Neural cell (in vitro differentiated cells): Measurements from ENCODE around the gene MPI. TPM values are rescaled to one million over a fixed set of nuclear protein-coding genes. Genes with fewer than 3 reads are reported as not detected.

ENCODE experiments used
- H2AFZ ChIP-seq: fragments of 200-600, 300-800 bp; sonication (generic), shearing (Covaris generic); 2 replicates; pipeline ENCODE4 v1.6.0; 2014; ENCODE audit warnings: low read depth, mild to moderate bottlenecking, antibody characterized with exemption, low read length, moderate library complexity
- H3F3A ChIP-seq: fragments of 200-600 bp; shearing (Covaris generic); 2 replicates; pipeline ENCODE4 v1.6.1; 2016; ENCODE audit warnings: mild to moderate bottlenecking, moderate library complexity, mixed read lengths, antibody characterized with exemption, low read length; ENCODE audit not compliant: insufficient read depth, poor library complexity, severe bottlenecking
- H3K27ac ChIP-seq: fragments of 200-600, 300-800 bp; sonication (generic), shearing (Covaris generic); 2 replicates; pipeline ENCODE4 v1.5.1; 2014; ENCODE audit warnings: mild to moderate bottlenecking, low read length, moderate library complexity
- H3K27me3 ChIP-seq: fragments of 300-800, 200-600 bp; sonication (generic), shearing (Covaris generic); 2 replicates; pipeline ENCODE4 v1.6.0; 2014; ENCODE audit warnings: mild to moderate bottlenecking, low read depth, low read length, moderate library complexity; ENCODE audit not compliant: insufficient read depth
- H3K36me3 ChIP-seq: fragments of 300-800, 200-600 bp; sonication (generic), shearing (Covaris generic); 2 replicates; pipeline ENCODE4 v1.5.1; 2014; ENCODE audit warnings: mild to moderate bottlenecking, antibody characterized with exemption, low read length, moderate library complexity; ENCODE audit not compliant: insufficient read depth
- H3K4me2 ChIP-seq: fragments of 300-800, 200-600 bp; sonication (generic), shearing (Covaris generic); 2 replicates; pipeline ENCODE4 v1.6.0; 2014; ENCODE audit warnings: mild to moderate bottlenecking, low read length
- H3K4me3 ChIP-seq: fragments of 300-800, 200-600 bp; sonication (generic), shearing (Covaris generic); 2 replicates; pipeline ENCODE4 v1.5.1; 2014; ENCODE audit warnings: mild to moderate bottlenecking, low read length, moderate library complexity
- H3K79me2 ChIP-seq: fragments of 200-600 bp; shearing (Covaris generic); replicated peaks from 2 replicates; pipeline ENCODE4 v1.6.0; 2014; ENCODE audit warnings: mild to moderate bottlenecking, low read length, moderate library complexity; ENCODE audit not compliant: insufficient read depth
- H3K9ac ChIP-seq: fragments of 300-800, 200-600 bp; sonication (generic), shearing (Covaris generic); 2 replicates; pipeline ENCODE4 v1.6.1; 2016; ENCODE audit warnings: mild to moderate bottlenecking, low read length, mixed read lengths
- H3K9me2 ChIP-seq: fragments of 200-600 bp; shearing (Covaris generic); 2 replicates; pipeline ENCODE4 v1.6.1; 2016; ENCODE audit warnings: mild to moderate bottlenecking, low read length, mixed read lengths; ENCODE audit not compliant: insufficient read depth
- H3K9me3 ChIP-seq: fragments of 200-600, 300-800 bp; sonication (generic), shearing (Covaris generic); 2 replicates; pipeline ENCODE4 v1.6.1; 2016; ENCODE audit warnings: mild to moderate bottlenecking, mixed run types, low read length, moderate library complexity, mixed read lengths
- H4K20me1 ChIP-seq: fragments of 200-600 bp; shearing (Covaris generic); 2 replicates; pipeline ENCODE4 v1.6.1; 2016; ENCODE audit warnings: mild to moderate bottlenecking, mixed run types; ENCODE audit not compliant: insufficient read depth
- CTCF ChIP-seq: fragments of 450-650 bp; IDR thresholded peaks from 2 replicates; pipeline ENCODE4 v1.5.1; 2014; ENCODE audit warnings: antibody characterized with exemption, mild to moderate bottlenecking, moderate library complexity; ENCODE audit not compliant: poor library complexity, severe bottlenecking
- EP300 ChIP-seq: fragments of 450-650 bp; conservative IDR thresholded peaks from 2 replicates; pipeline ENCODE4 v1.6.1; 2014; ENCODE audit warnings: antibody characterized with exemption, mild to moderate bottlenecking, moderate library complexity; ENCODE audit not compliant: poor library complexity, severe bottlenecking
- EZH2 ChIP-seq: fragments of 200-600, 300-800 bp; shearing (Covaris generic), sonication (generic); IDR thresholded peaks from 2 replicates; pipeline ENCODE4 v1.6.1; 2014; ENCODE audit warnings: antibody characterized with exemption, low read length, borderline replicate concordance, mild to moderate bottlenecking; ENCODE audit not compliant: insufficient read depth, poor library complexity, severe bottlenecking
- MXI1 ChIP-seq: fragments of 450-650 bp; conservative IDR thresholded peaks from 2 replicates; pipeline ENCODE4 v1.6.1; 2014; ENCODE audit warnings: antibody characterized with exemption, mild to moderate bottlenecking; ENCODE audit not compliant: poor library complexity, severe bottlenecking
- POLR2AphosphoS5 ChIP-seq: IDR thresholded peaks from 2 replicates; pipeline ENCODE4 v1.6.1; 2012
- RAD21 ChIP-seq: fragments of 450-650 bp; conservative IDR thresholded peaks from 2 replicates; pipeline ENCODE4 v1.6.1; 2014; ENCODE audit warnings: antibody characterized with exemption, mild to moderate bottlenecking, moderate library complexity
- REST ChIP-seq: IDR thresholded peaks from 2 replicates; pipeline ENCODE4 v1.6.1; 2012; ENCODE audit warnings: borderline replicate concordance
- SMC3 ChIP-seq: fragments of 450-650 bp; conservative IDR thresholded peaks from 2 replicates; pipeline ENCODE4 v1.6.1; 2014; ENCODE audit warnings: antibody characterized with exemption, mild to moderate bottlenecking, moderate library complexity; ENCODE audit not compliant: poor library complexity
- TAF1 ChIP-seq: IDR thresholded peaks from 2 replicates; pipeline ENCODE4 v1.6.1; 2012; ENCODE audit warnings: low read depth
- polyA plus RNA-seq: library from polyadenylated mRNA; depleted of rRNA; stranded (reverse); fragments of >200 nt; gene quantifications from 2 replicates; pipeline ENCODE4 v1.2.3, GENCODE V29; 2014

MPI gene
- polyA plus RNA-seq, 1 donor from 2014 or later = 80.3 TPM

- no peaks in the 10 kb centered on the region for H3K9me3 ChIP-seq
- TF ChIP-seq CTCF (no peak), EP300 (no peak), SMC3 (no peak), POLR2AphosphoS5 (no peak), EZH2 (no peak), TAF1 (no peak), MXI1 (no peak), RAD21 (no peak), REST (no peak)
- H3K9me2 ChIP-seq = no peaks in the 10 kb centered on the region
- H3K9ac ChIP-seq = no peak overlapping the region
- no peaks in the 10 kb centered on the region for H3K79me2 ChIP-seq
- no peaks in the 10 kb centered on the region for H3K27me3 ChIP-seq
- H3K4me3 ChIP-seq = no peak overlapping the region
- H3K36me3 ChIP-seq = no peaks in the 10 kb centered on the region
- H3K27ac ChIP-seq = no peak overlapping the region
- no peak overlapping the region for H3K4me2 ChIP-seq
- no peak overlapping the region for H2AFZ ChIP-seq
- no peaks in the 10 kb centered on the region for H3F3A ChIP-seq
- no peaks in the 10 kb centered on the region for H4K20me1 ChIP-seq
Observed at GRCh38 chr15:74847432-74847831, 42.4 kb upstream of the MPI start.

- Histone ChIP-seq H3K9me2 (no peaks in the 10 kb centered on the region), H3K79me2 (no peaks in the 10 kb centered on the region), H3K4me2 (no peak overlapping the region), H3K36me3 (no peaks in the 10 kb centered on the region), H4K20me1 (no peaks in the 10 kb centered on the region), H3K9ac (no peak overlapping the region), H3K4me3 (no peak overlapping the region), H3K27me3 (no peaks in the 10 kb centered on the region), H3K9me3 (no peaks in the 10 kb centered on the region), H3F3A (no peaks in the 10 kb centered on the region), H3K27ac (no peak overlapping the region), H2AFZ (no peak overlapping the region)
- TF ChIP-seq MXI1 = no peak
- no peak for TF ChIP-seq REST
- TF ChIP-seq TAF1 = no peak
- TF ChIP-seq POLR2AphosphoS5 = no peak
- no peak for TF ChIP-seq EZH2
- no peak for TF ChIP-seq SMC3
- no peak for TF ChIP-seq CTCF
- TF ChIP-seq EP300 = no peak
- no peak for TF ChIP-seq RAD21
Observed at GRCh38 chr15:74850393-74850792, 39.4 kb upstream of the MPI start.
